ENCODE measurements around the gene ECM2.
"Not testable (repeated sequence)": the region's sequence is repeated elsewhere in the genome, so short reads cannot be mapped to it uniquely, and the experiment has no call there.

Gene ECM2

GRCh38 chr9:92535940-92536850 is at the start of gene ECM2:
TSS of gene ECM2 (minus strand) at chr9:92535990. CDS start at chr9:92522866, 13,124 bp downstream.
- TF ChIP-seq, protein P1, sequence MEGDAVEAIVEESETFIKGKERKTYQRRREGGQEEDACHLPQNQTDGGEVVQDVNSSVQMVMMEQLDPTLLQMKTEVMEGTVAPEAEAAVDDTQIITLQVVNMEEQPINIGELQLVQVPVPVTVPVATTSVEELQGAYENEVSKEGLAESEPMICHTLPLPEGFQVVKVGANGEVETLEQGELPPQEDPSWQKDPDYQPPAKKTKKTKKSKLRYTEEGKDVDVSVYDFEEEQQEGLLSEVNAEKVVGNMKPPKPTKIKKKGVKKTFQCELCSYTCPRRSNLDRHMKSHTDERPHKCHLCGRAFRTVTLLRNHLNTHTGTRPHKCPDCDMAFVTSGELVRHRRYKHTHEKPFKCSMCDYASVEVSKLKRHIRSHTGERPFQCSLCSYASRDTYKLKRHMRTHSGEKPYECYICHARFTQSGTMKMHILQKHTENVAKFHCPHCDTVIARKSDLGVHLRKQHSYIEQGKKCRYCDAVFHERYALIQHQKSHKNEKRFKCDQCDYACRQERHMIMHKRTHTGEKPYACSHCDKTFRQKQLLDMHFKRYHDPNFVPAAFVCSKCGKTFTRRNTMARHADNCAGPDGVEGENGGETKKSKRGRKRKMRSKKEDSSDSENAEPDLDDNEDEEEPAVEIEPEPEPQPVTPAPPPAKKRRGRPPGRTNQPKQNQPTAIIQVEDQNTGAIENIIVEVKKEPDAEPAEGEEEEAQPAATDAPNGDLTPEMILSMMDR (IDR thresholded peaks at IDR 0.05; ENCODE audit: extremely low read depth, missing control alignments) = no peak
- no peak for DNase-seq (ENCODE audit: low spot score)

DNA sequence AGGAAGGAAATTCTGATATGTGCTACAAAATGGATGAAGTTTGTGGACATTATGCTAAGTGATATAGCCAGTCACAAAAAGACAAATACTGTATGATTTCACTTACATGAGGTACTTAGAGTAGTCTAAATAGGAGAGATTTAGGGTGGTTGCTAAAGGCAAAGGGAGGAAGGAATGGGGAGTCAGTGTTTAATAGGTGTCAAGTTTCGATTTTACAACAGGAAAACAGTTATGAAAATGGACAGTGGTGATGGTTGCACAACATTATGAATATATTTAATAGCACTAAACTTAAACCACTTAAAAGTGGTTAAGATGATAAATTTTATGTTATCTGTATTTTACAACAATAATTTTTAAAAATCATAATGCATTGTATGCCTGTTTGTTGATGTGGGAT is 40.4 kb upstream of the ECM2 start:
- DNase-seq (ENCODE audit: low spot score) = no peak
- TF ChIP-seq, protein P1 (IDR thresholded peaks at IDR 0.05; ENCODE audit: extremely low read depth, missing control alignments) = no peak

DNA sequence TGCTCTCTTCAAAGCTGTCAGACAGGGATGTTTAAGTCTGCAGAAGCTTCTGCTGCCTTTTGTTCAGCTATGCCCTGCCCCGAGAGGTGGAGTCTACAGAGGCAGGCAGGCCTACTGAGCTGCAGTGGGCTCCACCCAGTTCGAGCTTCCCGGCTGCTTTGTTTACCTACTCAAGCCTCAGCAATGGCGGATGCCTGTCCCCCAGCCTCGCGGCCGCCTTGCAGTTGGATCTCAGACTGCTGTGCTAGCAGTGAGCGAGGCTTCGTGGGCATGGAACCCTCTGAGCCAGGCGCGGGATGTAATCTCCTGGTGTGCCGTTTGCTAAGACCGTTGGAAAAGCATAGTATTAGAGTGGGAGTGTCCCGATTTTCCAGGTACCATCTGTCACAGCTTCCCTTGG is 37.8 kb upstream of the ECM2 start:
- not testable (repeated sequence) for DNase-seq (ENCODE audit: low spot score)

DNA sequence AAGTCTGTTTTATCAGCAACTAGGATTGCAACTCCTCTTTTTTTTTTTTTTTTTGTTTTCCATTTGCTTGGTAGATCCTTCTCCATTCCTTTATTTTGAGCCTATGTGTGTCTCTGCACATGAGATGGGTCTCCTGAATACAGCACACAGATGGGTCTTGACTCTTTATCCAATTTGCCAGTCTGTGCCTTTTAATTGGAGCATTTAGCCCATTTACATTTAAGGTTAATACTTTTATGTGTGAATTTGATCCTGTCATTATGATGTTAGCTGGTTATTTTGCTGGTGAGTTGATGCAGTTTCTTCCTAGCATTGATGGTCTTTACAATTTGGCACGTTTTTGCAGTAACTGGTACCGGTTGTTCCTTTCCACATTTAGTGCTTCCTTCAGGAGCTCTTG is 36.1 kb upstream of the ECM2 start:
- DNase-seq (ENCODE audit: low spot score) = not testable (repeated sequence)

DNA sequence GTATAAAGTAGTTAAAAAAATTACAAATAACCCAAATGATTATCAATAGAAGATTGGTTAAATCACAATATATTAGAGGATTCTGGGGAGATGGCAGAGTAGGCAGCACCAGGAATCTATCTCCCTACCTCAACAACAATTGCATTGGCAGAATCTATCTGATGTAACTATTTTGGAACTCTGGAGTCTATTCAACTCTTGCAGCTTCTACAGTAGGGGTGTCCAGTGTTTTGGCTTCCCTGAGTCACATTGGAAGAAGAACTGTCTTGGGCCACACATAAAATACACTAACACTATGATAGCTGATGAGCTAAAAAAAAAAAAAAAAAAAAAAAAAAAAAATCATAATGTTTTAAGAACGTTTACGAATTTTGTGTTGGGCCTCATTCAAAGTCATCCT is 29.2 kb upstream of the ECM2 start:
- TF ChIP-seq, protein P1 (IDR thresholded peaks at IDR 0.05; ENCODE audit: extremely low read depth, missing control alignments) = no peak
- no peak for DNase-seq (ENCODE audit: low spot score)

DNA sequence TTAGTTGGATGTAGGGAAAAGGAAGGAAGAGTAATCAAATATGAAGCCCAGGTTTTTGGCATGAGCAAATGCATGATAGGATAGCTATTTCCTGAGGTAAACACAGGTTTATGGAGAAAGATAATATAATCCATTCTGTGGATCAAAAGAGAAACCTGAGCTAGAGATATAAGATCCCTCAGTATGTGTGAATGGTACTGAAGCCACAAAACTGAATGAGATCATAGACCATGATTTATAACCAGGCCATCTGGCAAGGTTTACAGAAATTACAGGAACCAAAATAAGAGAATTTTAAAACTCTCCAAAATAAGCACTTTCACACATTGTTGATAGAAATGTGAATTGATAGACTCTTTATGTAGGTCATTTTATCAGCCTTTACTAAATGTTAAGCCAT is 28.7 kb upstream of the ECM2 start:
- TF ChIP-seq, protein P1 (IDR thresholded peaks at IDR 0.05; ENCODE audit: extremely low read depth, missing control alignments) = no peak
- no peak for DNase-seq (ENCODE audit: low spot score)

GRCh38 chr9:92563116-92564100 is 27.6 kb upstream of the ECM2 start:
- TF ChIP-seq, protein P1 (IDR thresholded peaks at IDR 0.05; ENCODE audit: extremely low read depth, missing control alignments) = no peak
- DNase-seq (ENCODE audit: low spot score) = no peak

GRCh38 chr9:92562461-92562967 is 26.7 kb upstream of the ECM2 start:
- TF ChIP-seq, protein P1 (IDR thresholded peaks at IDR 0.05; ENCODE audit: extremely low read depth, missing control alignments) = no peak
- no peak for DNase-seq (ENCODE audit: low spot score)

All from GM20000 (cell line).